ENCODE data around the gene GRM8.

GRM8 gene

GRCh38 chr7:127252778-127253280 lies at the start of gene GRM8:
TSS of gene GRM8 (minus strand) at chr7:127252941.
- no peak for DNase-seq (ENCODE audit: low read depth, low spot score)

- no peak for DNase-seq (ENCODE audit: low read depth, low spot score)
Measured at GRCh38 chr7:127290801-127291361, 38.1 kb upstream of the GRM8 start.

GRCh38 chr7:127290116-127290655 lies 37.4 kb upstream of the GRM8 start:
- no peak for DNase-seq (ENCODE audit: low read depth, low spot score)

- DNase-seq (ENCODE audit: low read depth, low spot score): no peak
Measured at GRCh38 chr7:127287133-127287532, 34.4 kb upstream of the GRM8 start.

- no peak for DNase-seq (ENCODE audit: low read depth, low spot score)
Measured at GRCh38 chr7:127270093-127270492, 17.4 kb upstream of the GRM8 start.

GRCh38 chr7:127266047-127266446 lies 13.3 kb upstream of the GRM8 start:
- DNase-seq (ENCODE audit: low read depth, low spot score): no peak

GRCh38 chr7:127264219-127264618 lies 11.5 kb upstream of the GRM8 start:
- DNase-seq (ENCODE audit: low read depth, low spot score): no peak

GRCh38 chr7:127258111-127258510 lies 5.4 kb upstream of the GRM8 start:
- no peak for DNase-seq (ENCODE audit: low read depth, low spot score)

- DNase-seq (ENCODE audit: low read depth, low spot score): no peak
Measured at GRCh38 chr7:127257086-127257485, 4.3 kb upstream of the GRM8 start.

- DNase-seq (ENCODE audit: low read depth, low spot score): no peak
Measured at GRCh38 chr7:127256041-127256725, 3.4 kb upstream of the GRM8 start.

GRCh38 chr7:127254163-127254684 lies 1.5 kb upstream of the GRM8 start:
- no peak for DNase-seq (ENCODE audit: low read depth, low spot score)

GRCh38 chr7:127253281-127254162 lies 781 bp upstream of the GRM8 start:
- peak; percentile 15 for DNase-seq (ENCODE audit: low read depth, low spot score)

GRCh38 chr7:127252377-127252713 lies 396 bp downstream of the GRM8 start:
- DNase-seq (ENCODE audit: low read depth, low spot score): no peak

- no peak for DNase-seq (ENCODE audit: low read depth, low spot score)
Measured at GRCh38 chr7:127251465-127252376, 1.0 kb downstream of the GRM8 start.

GRCh38 chr7:127251036-127251464 lies 1.7 kb downstream of the GRM8 start:
- no peak for DNase-seq (ENCODE audit: low read depth, low spot score)

- DNase-seq (ENCODE audit: low read depth, low spot score): no peak
Measured at GRCh38 chr7:127250312-127251035, 2.3 kb downstream of the GRM8 start.

- DNase-seq (ENCODE audit: low read depth, low spot score): no peak
Measured at GRCh38 chr7:127245607-127246006, 7.1 kb downstream of the GRM8 start.

GRCh38 chr7:127245002-127245401 lies 7.7 kb downstream of the GRM8 start:
- DNase-seq (ENCODE audit: low read depth, low spot score): no peak

GRCh38 chr7:127239814-127240213 lies 12.9 kb downstream of the GRM8 start:
- DNase-seq (ENCODE audit: low read depth, low spot score): no peak

GRCh38 chr7:127233630-127234029 lies 19.1 kb downstream of the GRM8 start:
- DNase-seq (ENCODE audit: low read depth, low spot score): no peak

Data from brain pericyte (primary cell).